ENCODE results near the gene LRRC59.
A peak's percentile ranks its signal among the peaks of the same experiment; 100 is the strongest.

LRRC59 gene

DNA sequence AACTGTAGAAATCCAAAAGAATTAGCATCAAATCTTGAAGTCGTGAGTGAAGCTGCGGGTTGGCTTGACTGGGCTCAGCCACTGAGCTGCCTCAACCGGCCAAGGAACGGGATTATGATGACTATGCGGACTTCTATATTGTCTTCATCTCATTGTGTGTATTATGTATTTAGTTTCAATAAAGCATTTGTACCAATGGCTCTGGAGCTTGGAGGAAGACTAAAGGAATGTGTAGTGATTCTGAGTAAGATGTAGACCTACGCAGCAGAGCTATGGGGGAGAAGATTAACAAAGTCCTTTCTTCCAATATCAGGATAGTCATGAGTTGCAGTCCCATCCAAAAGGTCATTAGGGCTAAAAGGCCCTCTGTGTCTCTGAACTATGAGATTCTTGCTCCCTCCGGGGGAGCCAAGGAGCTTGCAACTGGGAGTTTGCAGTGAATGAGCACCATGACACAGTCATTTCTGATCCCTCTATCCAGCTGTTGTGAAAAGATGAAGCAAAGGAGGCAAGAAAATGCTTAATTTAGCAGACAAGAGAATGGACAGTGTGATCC is 16.0 kb downstream of the LRRC59 start:
- no peak for DNase-seq

DNA sequence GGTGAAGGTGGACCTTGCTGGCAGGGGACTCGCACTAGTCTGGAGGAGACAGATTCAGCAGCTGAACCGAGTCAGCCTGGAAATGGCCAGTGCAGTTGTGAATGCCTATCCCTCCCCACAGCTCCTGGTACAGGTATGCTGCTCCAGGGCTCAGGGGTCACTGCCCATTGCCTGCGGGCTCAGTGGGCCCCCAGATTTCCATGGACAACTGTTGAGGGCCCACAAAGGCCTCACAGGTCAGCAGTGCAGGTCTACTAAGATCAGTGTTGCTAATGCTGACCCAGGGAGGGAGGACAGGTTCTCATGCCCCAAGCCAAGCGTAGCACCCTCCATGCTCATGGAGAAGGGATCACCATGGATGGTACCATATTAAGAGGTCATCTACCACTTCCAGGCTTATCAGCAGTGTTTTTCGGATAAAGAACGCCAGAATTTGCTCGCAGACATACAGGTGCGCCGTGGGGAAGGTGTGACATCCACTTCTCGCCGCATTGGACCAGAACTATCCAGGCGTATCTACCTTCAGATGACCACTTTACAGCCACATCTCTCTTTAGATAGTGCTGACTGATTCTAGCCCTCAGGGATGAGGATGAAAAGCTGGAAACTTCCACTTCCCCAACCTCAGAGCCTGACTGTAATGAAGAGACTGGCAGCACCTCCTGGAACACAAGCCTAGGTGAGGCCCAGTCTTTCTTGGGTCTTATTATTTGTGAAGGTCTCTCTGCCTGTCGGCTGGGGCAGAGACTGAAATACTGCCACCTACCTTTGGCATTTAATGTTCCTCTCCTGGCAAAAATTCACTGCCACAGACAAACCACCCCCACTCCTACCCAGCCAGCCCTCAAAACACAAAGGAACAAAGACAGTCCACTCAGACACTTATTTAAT is 16.7 kb downstream of the LRRC59 start:
- no peak for DNase-seq

DNA sequence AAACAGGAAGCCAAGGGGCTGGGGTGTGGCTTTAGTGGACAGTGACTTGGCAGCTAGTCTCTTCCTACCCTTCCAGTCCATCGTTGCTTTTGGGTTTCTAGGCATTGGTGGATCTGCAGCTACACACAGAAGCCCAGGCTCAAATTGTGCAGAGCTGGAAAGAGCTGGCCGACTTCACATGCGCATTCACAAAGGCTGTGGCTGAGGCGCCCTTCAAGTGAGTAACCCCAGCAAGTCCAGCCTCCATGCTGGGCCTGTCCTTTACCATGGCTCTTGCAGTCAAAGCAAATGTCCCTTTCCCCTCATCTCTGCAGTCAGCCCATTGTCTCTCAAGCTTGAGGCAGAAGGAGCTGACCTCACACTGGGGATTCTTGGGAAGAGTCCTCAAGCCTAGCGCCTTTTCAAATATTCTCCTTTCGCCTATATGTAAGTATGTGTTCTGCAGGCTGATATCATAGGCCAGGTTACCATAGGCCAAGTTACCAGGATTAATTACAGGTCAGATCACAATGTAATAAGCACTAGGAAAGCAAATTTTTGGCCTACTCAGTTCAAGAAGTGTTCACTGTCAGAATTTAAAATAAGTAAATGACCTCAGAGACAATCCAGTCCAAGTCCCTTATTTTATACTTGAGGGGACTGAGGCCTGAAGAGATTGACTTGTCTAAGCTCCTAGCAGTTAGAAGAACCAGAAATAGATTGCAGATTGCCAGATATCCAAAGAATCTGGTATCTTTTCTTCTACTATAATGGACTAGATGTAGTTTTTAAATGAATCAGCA is 17.8 kb downstream of the LRRC59 start:
- DNase-seq = no peak

DNA sequence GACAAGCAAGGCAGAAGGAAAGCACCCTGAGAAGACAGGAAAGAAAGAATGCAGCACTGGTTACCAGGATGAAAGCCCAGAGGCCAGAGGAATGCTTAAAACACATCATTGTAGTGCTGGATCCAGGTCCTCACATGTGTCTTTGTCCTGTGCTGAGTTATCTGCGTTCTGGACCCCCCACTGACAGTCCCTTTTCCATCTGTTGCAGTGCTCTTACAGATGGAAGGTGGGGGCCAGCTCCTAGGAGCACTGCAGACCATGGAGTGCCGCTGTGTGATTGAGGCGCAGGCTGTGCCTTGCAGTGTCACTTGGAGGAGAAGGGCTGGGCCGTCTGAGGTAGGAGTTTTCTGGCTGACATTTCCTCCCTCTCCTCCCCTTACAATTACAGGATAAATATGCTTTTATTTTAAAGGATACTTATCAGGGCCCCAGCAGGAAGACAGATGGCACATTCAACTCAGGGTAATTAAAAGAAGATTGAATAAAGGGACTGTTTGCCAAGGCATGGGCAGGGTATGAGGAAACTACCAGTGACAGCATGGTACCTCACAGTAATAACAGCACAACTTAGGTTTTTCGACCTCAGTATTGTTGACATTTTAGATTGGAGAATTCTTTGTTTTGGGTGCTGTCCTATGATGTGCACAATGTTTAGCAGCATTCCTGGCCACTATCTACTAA is 21.3 kb downstream of the LRRC59 start:
- DNase-seq = no peak

DNA sequence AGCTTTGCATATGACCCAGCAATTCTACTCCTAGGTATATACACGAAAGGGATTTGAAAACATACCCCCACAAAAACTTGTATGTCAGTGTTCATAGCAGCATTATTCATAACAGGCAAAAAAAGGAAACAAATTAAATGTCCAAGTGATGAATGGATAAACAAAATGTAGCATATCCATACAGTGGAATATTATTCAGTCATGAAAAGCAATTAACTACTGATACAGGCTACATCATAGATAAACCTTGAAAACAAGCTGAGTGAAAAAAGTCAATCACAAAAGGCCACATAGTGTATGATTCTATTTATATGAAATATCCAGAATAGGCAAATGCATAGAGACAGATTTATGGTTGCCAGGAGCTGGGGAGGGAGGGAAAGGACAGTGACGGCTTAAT is 23.6 kb downstream of the LRRC59 start:
- DNase-seq = no peak

DNA sequence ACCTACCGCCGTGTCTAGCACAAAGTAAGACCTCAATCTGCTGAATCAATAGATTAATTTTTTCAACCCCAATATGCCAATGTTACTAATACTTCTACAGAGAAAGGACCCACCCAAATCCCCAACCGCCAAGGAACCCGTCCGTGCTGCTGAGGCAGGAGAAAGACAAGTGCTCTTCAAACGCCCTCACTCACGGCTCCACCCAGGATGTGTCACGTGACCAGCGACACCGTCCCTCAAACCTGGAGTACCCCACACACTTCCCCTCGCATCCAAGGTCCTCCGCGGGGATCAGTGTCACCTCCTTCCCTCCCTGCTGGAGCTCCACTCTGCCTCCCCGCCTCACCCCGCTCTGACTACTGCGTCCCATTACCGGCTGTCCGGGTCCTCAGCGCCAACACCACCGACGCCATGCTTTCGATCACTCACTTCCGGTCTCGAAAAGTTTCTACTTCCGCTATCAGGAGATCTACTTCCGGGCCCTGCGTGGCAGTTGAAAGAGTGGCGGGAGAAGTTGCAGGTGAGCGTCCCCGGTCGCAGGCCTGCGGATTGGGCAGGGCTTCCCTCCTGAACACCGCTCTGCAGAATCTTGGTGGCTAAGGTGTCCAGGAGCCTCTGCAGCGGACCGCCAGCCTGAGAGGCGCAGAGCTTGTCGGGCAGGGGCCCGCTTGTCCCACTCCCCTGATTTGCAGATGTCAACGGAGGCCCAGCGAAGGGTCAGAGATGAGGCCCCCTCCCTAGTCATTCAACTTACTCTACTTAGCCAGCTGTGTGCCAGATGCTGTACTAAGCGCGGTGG is 24.4 kb downstream of the LRRC59 start, which contains the start of the genes EME1 and MRPL27:
Gene EME1 (plus strand): TSS at position 472 of the 799 bp plus-strand sequence. CDS start 1,980 bp downstream, outside the sequence.
Gene MRPL27 (minus strand): TSS at position 427 of the 799 bp plus-strand sequence. CDS start 14 bp downstream, at position 413.
- peak; percentile 87 for DNase-seq

DNA sequence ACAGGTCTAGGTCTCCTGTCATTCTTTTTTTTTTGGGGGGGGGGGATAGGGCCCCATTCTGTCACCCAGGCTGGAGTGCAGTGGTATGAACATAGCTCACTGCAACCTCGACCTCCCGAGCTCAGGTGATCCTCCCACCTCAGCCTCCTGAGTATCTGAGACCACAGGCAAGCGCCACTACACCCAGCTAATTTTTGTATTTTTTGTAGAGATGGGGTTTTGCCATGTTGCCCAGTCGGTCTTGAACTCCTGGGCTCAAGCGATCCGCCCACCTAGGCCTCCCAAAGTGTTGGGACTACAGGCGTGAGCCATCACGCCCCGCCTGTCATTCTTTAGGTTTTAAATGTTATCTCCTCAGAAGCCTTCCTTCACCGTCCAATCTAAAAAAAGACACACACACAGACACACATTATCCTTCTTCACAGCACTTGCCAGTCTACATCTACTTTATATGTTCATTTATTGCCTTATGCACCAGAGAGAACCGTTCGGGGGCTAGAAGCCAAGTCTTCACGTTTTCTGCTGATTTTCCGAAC is 25.0 kb downstream of the LRRC59 start:
- no peak for DNase-seq

DNA sequence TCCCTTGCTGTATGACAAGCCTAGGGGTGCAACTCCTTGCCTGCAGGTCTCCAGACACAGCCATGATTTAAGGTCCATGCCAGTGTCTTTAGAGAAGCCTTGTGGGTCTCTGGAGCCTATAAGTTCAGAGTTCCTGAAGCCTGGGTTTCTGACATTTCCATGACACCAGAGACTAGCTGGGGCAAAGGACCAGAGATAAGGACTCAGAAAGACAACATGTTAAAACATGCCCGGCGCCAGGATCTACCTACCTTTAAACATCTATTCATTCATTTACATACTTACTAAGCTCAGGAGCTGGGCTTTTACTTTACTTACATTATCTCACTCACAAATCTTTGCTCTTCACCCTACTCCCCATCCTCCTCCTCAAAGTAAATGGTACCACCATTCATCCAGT is 25.8 kb downstream of the LRRC59 start:
- DNase-seq = no peak

DNA sequence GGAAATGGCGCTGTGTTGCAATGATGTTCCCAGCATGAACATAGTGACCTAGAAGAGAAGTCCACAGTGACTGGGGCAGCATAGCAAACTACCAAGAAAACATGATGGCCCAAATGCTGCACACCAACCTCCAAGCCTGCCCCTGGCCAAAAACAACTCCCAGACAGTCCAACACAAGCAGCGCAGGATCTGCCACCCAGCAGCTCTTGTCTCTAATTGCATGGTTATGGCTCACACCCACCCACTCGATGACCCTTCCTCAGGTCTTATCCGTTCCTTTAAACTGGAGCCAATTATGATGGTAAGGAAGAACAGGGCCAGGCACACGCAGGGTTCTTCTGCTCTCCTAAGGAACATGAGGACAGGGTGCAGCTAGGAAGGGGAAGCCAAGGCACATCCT is 27.3 kb downstream of the LRRC59 start:
- no peak for DNase-seq

DNA sequence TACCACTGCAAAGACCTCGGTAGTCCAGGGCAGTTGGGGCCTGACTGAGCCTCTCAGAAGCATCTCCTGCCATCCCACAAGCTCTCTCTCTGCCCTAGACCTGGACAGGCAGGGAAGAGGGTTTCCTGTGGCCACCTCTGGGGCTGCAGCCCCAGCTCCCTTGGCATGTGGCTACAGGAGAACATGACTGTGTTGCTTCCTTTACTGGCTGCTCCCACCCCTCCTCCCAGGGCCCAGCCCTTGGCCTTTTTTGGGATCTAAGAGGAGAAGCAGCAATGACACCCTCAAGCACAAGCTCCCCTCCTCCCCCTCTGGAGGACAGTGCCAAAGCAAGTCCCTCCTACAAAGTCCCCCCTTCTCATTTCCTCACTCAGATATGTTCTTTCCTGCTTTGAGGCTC is 29.9 kb downstream of the LRRC59 start:
- no peak for DNase-seq

DNA sequence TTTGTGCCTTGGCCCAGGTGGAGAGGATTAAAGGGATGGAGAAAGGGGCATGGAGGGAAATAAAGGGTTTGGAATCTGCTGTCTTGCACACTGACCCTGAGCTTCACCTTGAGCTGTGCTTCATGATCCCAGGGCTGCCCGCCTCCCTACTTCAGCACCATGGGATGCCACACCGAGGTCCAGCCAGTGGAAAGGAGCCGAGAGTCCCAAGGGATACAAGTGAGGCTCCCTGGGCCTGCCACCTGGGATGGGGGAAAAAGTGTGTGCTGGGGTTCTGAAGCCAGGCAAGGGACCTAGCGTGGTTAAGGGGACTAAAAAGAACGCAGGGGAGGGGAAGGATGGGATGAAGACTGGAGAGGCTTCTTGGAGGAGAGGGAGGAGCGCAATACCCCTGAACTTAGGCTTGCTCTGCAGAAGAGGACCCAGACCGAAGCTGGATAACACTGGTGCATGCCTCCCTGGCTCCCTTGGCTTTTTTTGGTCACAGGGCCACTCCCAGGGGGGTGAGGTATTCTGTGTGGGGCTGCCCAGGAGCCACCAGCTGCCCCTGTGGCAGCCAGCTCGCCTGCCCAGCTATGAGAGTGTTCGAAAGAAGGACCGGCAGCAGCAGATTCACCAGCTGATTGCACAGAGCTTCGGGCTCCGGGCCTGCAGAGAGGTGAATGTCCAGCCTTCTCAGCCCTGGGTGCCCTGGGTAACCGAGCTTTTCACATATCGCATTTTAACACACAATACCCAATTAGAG is 31.5 kb downstream of the LRRC59 start:
- DNase-seq = no peak

DNA sequence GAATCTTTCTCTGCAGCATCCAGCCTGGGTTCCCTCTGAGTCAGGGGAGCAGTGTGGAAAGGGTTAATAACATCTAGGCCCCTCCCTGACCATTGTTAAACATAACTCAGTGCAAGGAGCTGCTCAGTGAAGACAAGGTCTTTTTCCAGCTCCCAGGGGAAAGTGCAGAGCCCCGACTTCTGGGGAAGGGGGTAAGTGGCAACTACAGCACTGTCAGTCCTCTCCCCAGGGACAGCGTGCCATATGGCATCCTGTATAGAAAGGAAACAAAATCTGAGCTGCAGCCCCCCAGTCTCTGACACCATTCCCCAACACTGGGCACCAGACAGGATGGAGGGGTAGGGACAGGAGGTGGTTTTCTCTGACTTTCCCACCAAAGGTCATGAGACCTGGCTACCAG is 32.2 kb downstream of the LRRC59 start:
- DNase-seq = no peak

DNA sequence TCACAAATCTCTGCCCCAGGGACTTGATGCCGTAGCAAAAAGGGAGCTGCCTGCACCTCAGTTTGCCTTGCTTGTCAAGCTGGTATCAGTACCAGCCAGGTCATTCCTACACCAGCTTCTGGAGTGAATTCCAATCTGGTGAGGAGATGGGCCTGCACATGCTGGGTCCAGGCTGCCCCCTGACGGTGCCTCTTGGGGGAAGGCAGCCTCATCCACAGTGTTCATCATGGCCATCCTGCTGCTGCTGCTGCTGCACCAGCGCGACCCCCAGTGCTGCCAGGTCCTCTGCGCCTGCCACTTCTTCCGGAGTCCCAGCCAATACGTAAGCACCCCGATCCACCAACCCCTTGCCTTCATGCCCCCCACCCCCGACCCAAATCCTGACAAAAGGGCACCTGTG is 32.6 kb downstream of the LRRC59 start:
- no peak for DNase-seq

DNA sequence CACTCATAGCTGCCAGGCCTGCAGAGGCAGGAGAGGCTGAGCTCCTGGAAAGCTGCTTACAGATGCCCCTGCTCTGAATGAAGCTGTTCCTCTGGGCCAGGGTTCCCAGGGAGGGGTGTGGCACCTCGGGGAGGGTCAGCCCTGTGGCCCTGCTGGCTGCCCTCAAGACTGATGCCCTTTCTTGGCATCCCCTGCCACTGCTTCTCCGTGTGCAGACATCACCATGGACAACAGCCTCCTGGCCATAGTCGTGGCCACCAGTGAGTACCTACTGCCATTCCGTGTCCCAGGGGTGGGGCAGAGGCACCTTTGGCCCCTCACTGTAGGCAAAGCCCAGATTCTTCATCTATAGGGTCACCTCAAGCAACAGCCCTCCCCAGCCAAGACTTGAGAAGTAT is 33.3 kb downstream of the LRRC59 start:
- DNase-seq = no peak

DNA sequence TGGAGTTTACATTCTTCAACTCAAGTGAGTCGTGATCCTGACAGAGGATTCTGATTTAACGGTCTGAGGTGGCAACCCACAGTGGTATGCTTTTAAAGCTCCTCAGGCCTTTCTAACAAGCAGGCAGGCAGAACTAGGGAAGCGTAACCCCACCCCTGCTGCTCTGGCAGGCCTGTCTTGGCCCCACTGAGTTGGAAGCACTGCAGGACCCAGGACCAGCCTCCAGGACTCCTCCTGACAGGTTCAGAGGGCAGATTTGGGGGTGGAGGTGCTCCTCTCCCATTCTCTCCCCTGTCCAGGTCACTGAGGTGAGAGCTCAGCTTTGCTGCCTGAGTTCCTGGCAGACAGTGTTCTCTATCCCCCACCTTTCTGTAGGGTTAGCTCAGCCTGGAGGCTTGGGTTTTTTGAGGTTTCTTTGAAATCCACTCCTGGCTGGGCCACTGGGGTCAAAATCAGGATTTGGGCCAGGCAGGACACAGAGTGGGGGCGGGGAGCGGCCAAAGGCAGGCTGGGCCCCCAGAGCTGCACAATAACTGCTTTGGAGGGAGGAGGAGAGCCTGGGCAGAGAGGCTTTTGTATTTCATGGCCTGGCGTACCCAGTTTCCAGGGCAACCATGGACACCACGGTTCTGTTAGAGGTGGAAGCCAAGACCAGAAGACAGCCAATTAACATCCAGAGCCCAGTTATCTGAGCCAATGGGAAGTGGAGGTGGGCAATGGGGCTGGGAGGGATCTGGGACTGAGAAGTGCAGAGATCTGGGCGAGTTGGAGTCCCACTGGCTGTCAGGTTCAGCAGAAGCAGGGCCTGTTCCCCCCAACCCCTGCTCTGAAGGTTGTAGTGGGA is 33.9 kb downstream of the LRRC59 start:
- no peak for DNase-seq

DNA sequence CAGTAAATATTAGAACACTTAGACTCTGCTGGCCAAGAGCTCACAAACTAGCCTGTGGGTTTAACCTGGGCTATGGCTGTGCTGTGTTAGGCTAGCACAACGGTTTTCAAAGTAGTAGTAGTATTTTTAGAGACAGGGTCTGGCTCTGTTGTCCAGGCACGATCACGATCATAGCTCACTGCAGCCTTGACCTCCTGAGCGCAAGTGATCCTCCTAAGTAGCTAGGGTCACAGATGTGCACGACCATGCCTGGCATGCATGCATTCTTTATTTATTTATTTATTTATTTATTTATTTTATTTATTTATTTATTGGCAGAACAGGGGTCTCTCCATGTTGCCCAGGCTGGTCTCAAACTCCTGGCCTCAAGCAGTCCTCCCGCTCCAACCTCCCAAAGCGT is 34.7 kb downstream of the LRRC59 start:
- no peak for DNase-seq

DNA sequence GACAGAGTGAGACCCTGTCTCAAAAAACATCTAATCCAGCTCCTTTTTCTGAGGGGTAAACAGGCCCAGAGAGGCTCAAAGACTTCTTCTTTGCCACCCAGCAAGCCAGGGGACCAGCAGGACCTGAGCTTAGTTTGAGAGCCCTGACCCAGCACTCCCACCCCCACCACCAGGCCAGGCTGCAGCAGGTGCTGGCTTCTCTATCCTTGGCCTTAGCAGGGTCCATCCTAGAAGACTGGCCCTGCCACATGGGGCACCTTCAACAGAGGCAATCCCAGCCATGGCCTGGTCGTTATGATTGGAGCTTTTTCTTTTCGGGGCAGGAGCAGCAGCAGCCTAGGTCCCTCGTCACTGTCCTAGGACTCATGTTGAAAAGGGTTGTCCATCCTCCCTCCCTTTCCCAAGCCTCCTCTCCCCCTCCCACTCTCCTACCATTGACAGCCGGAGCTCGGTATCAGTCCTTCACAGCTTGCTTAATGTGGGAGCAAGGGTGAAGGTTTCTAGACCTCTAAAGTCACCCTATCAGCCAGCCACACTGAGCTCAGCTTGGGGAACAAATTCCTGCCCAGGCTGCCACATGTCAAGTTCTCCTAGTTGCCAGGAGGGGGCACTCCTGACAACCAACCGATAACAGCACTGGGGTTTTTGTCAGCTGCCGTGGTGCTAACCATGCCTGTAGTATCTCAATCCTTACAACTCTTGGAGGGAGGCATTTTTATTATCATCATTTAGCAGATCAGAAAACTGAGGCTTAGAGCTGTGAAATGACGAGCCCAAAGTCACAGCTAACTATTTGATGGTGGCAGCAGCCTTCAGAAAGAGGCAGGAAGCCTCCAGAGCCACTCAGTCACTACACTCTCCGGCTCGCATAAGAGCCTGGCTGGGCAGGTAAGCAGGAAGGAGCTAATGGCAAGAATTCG is 35.5 kb downstream of the LRRC59 start:
- no peak for DNase-seq

DNA sequence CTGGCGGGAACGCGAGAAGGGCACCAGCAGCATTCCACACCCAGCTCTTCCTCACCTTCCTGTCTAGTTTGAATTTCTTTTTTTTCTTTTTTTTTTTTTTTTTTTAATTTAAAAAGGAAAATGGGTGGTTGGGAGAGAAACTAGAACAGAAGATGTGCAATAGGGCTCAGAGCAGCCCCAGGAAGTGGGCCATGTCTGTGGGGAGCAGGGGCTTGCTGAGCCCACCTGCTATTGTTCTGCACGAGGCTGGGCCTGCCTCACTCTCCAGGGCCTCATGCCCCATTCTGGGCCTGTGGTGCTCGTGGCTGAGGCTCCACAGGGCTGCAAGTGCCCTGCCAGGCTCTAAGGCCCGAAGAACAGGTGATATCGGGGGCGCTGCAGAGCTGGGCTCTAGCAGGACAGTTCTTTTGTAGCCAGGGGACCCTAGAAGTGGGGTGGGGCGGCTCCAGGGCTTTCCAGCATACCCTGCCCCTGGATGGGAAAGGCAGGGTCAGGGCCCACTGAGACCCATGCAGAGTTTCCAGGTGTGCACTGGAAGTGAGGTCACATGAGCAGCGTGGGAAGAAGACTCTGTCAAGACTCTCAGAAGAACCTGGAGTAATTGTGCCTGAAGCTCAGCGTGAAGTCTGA is 36.7 kb downstream of the LRRC59 start:
- DNase-seq = no peak
